ENCODE results near the gene LEKR1.

LEKR1 gene

DNA sequence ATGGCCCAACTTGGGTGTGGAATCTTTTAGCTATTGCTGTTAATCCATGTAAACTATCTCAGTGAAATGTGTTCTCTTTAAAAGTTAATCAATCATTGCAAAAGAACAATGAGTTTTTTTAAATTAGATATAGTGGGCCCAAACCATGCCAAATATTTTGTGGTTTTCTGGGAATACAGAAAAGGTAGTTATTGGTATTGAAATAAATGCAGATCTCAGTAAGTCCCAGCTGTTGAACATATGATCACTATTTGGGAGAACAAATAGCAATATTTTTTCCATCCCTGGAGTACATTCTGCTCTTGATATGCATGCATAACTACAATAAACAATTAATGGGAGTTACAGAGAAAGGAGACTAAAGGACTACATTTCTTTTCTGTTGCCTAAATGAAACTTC, 36.0 kb upstream of the LEKR1 start:
- Histone ChIP-seq H2AFZ (ENCODE audit: insufficient read depth, low read length, poor library complexity) (no peak overlapping the region), H3K27ac (ENCODE audit: low read depth, low read length) (no peak overlapping the region), H3K9ac (ENCODE audit: low read length) (no peak overlapping the region), H4K8ac (ENCODE audit: low read depth, low read length) (no peak overlapping the region), H3K4me2 (ENCODE audit: low read length) (no peak overlapping the region), H3K27me3 (ENCODE audit: insufficient read depth, low read length) (no peaks in the 10 kb centered on the region), H3K4ac (ENCODE audit: low read depth, low read length) (no peak overlapping the region), H2BK120ac (ENCODE audit: insufficient read depth, low read length, poor library complexity) (no peak overlapping the region), H3K4me3 (ENCODE audit: low read depth, low read length) (no peak overlapping the region), H2BK5ac (ENCODE audit: low read depth, low read length, poor library complexity) (no peak overlapping the region), H3K79me2 (ENCODE audit: control insufficient read depth, insufficient read depth, low read length, poor library complexity) (no peaks in the 10 kb centered on the region), H2AK5ac (ENCODE audit: low read length) (no peak overlapping the region), H2BK12ac (ENCODE audit: low read length) (no peak overlapping the region), H4K12ac (ENCODE audit: low read depth, low read length) (no peak overlapping the region), H3K79me1 (ENCODE audit: low read length) (peaks cover 12% of the 10 kb centered on the region), H3K14ac (ENCODE audit: low read length) (no peak overlapping the region), H4K91ac (ENCODE audit: low read depth, low read length) (no peak overlapping the region), H3K4me1 (ENCODE audit: control insufficient read depth in 1 of 2, insufficient read depth in 2 of 2, low read length in 2 of 2) (peaks cover 2 to 8% of the 10 kb centered on the region in 2 experiments), H3K9me3 (ENCODE audit: insufficient read depth, low read depth, low read length) (no peaks in the 10 kb centered on the region), H3K36me3 (ENCODE audit: control insufficient read depth in 1 of 2, insufficient read depth in 2 of 2, low read length in 2 of 2) (no peaks in the 10 kb centered on the region), H3K18ac (ENCODE audit: low read length) (no peak overlapping the region), H3K23ac (ENCODE audit: low read length) (no peak overlapping the region)
- no peak for DNase-seq

DNA sequence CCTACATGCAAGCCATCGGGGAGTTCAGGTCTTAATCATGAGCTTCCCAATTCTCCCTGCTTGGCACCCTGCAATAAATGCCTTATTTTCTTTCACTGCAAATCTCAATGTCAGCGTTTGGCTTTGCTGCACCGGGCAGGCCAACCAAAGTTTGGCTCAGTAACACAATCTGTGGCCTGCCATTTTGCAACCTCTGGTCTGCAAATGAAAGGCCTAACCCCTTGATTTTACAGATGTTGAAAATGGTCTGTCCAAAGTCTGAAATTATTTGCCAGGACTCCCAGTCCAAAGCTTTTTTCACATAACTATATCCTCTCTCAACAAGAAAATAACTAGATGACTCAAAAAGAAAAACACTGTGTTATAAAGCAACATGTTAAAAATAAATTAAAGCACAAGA, 34.0 kb upstream of the LEKR1 start:
- Histone ChIP-seq H4K8ac (ENCODE audit: low read depth, low read length) (peak overlapping the region; percentile 74), H3K14ac (ENCODE audit: low read length) (no peak overlapping the region), H3K36me3 (ENCODE audit: control insufficient read depth in 1 of 2, insufficient read depth in 2 of 2, low read length in 2 of 2) (no peaks in the 10 kb centered on the region), H3K4ac (ENCODE audit: low read depth, low read length) (no peak overlapping the region), H3K4me3 (ENCODE audit: low read depth, low read length) (no peak overlapping the region), H3K9ac (ENCODE audit: low read length) (no peak overlapping the region), H3K27me3 (ENCODE audit: insufficient read depth, low read length) (no peaks in the 10 kb centered on the region), H2AFZ (ENCODE audit: insufficient read depth, low read length, poor library complexity) (no peak overlapping the region), H2BK120ac (ENCODE audit: insufficient read depth, low read length, poor library complexity) (peak overlapping the region; percentile 26), H3K27ac (ENCODE audit: low read depth, low read length) (peak overlapping the region; percentile 36), H2AK5ac (ENCODE audit: low read length) (no peak overlapping the region), H3K9me3 (ENCODE audit: insufficient read depth, low read depth, low read length) (no peaks in the 10 kb centered on the region), H2BK12ac (ENCODE audit: low read length) (peak overlapping the region; percentile 33), H4K12ac (ENCODE audit: low read depth, low read length) (no peak overlapping the region), H3K4me1 (ENCODE audit: control insufficient read depth in 1 of 2, insufficient read depth in 2 of 2, low read length in 2 of 2) (peaks cover 2 to 8% of the 10 kb centered on the region in 2 experiments), H3K4me2 (ENCODE audit: low read length) (no peak overlapping the region), H3K23ac (ENCODE audit: low read length) (no peak overlapping the region), H3K79me2 (ENCODE audit: control insufficient read depth, insufficient read depth, low read length, poor library complexity) (no peaks in the 10 kb centered on the region), H4K91ac (ENCODE audit: low read depth, low read length) (peak overlapping the region; percentile 45), H2BK5ac (ENCODE audit: low read depth, low read length, poor library complexity) (peak overlapping the region; percentile 89), H3K79me1 (ENCODE audit: low read length) (peaks cover 9% of the 10 kb centered on the region), H3K18ac (ENCODE audit: low read length) (no peak overlapping the region)
- DNase-seq: no peak
- no CpG with 5 or more reads among the region's 3 CpGs for WGBS (ENCODE audit: extremely low coverage, insufficient coverage, insufficient read length)

DNA sequence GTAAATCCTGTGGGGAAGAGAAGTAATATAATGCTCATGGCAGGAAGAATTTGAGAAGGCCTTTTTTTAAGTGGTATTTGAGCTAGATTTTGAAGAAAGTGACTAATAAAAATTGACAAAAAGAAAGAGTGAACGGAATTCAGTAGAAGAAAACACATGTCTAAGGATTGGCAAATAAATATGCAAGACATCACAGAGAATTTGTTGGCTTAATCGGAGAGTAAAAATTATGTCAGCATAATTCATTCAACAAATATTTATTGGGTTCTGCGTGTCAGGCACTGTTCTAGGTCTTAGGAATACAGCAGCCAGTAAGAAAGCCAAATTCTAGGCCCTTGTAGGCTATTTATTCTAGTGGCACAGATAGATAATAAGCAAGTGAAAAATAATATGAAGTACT, 33.6 kb upstream of the LEKR1 start:
- DNase-seq: no peak
- Histone ChIP-seq H3K27me3 (ENCODE audit: insufficient read depth, low read length) (no peaks in the 10 kb centered on the region), H3K14ac (ENCODE audit: low read length) (no peak overlapping the region), H3K79me2 (ENCODE audit: control insufficient read depth, insufficient read depth, low read length, poor library complexity) (no peaks in the 10 kb centered on the region), H4K91ac (ENCODE audit: low read depth, low read length) (no peak overlapping the region), H3K36me3 (ENCODE audit: control insufficient read depth in 1 of 2, insufficient read depth in 2 of 2, low read length in 2 of 2) (no peaks in the 10 kb centered on the region), H2BK5ac (ENCODE audit: low read depth, low read length, poor library complexity) (no peak overlapping the region), H3K4ac (ENCODE audit: low read depth, low read length) (no peak overlapping the region), H2BK120ac (ENCODE audit: insufficient read depth, low read length, poor library complexity) (no peak overlapping the region), H2AK5ac (ENCODE audit: low read length) (no peak overlapping the region), H2AFZ (ENCODE audit: insufficient read depth, low read length, poor library complexity) (no peak overlapping the region), H3K9ac (ENCODE audit: low read length) (no peak overlapping the region), H3K4me2 (ENCODE audit: low read length) (no peak overlapping the region), H2BK12ac (ENCODE audit: low read length) (no peak overlapping the region), H3K23ac (ENCODE audit: low read length) (no peak overlapping the region), H3K9me3 (ENCODE audit: insufficient read depth, low read depth, low read length) (no peaks in the 10 kb centered on the region), H3K79me1 (ENCODE audit: low read length) (peaks cover 9% of the 10 kb centered on the region), H3K27ac (ENCODE audit: low read depth, low read length) (no peak overlapping the region), H3K4me3 (ENCODE audit: low read depth, low read length) (no peak overlapping the region), H3K18ac (ENCODE audit: low read length) (no peak overlapping the region), H4K12ac (ENCODE audit: low read depth, low read length) (no peak overlapping the region), H3K4me1 (ENCODE audit: control insufficient read depth in 1 of 2, insufficient read depth in 2 of 2, low read length in 2 of 2) (peaks cover 2 to 8% of the 10 kb centered on the region in 2 experiments), H4K8ac (ENCODE audit: low read depth, low read length) (no peak overlapping the region)
- no CpG with 5 or more reads among the region's 3 CpGs for WGBS (ENCODE audit: extremely low coverage, insufficient coverage, insufficient read length)

DNA sequence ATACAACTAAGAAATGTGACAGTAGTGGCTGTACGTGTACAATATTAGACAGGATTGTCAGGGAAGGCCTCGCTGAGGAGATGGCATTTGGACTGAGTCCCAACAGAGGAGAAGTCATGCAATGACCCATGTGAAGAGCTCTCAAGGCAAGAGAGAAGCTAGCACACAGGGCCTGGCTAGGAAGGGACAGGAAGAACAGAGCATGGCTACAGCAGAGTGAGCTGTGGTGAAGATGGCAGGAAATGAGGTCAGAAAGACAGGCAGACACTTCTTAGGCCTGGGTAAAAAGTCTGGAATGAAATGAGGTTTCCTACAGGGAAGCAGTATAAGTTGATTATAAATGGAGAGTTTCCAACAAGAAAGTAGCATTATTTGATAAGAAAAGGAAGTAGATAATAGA, 33.2 kb upstream of the LEKR1 start:
- H3K79me2 ChIP-seq (ENCODE audit: control insufficient read depth, insufficient read depth, low read length, poor library complexity): no peaks in the 10 kb centered on the region
- H2BK12ac ChIP-seq (ENCODE audit: low read length): peak overlapping the region; percentile 39
- H3K4ac ChIP-seq (ENCODE audit: low read depth, low read length): no peak overlapping the region
- H3K23ac ChIP-seq (ENCODE audit: low read length): no peak overlapping the region
- H3K27me3 ChIP-seq (ENCODE audit: insufficient read depth, low read length): no peaks in the 10 kb centered on the region
- H3K18ac ChIP-seq (ENCODE audit: low read length): peak overlapping the region; percentile 10
- peak overlapping the region; percentile 11 for H3K14ac ChIP-seq (ENCODE audit: low read length)
- WGBS (ENCODE audit: extremely low coverage, insufficient coverage, insufficient read length): no CpG with 5 or more reads among the region's 2 CpGs
- H4K12ac ChIP-seq (ENCODE audit: low read depth, low read length): no peak overlapping the region
- H2BK120ac ChIP-seq (ENCODE audit: insufficient read depth, low read length, poor library complexity): no peak overlapping the region
- H3K9me3 ChIP-seq (ENCODE audit: insufficient read depth, low read depth, low read length): no peaks in the 10 kb centered on the region
- no peak overlapping the region for H3K4me3 ChIP-seq (ENCODE audit: low read depth, low read length)
- H3K79me1 ChIP-seq (ENCODE audit: low read length): peaks cover 9% of the 10 kb centered on the region
- H3K27ac ChIP-seq (ENCODE audit: low read depth, low read length): no peak overlapping the region
- H3K36me3 ChIP-seq (ENCODE audit: control insufficient read depth in 1 of 2, insufficient read depth in 2 of 2, low read length in 2 of 2): no peaks in the 10 kb centered on the region
- H2AK5ac ChIP-seq (ENCODE audit: low read length): no peak overlapping the region
- H2AFZ ChIP-seq (ENCODE audit: insufficient read depth, low read length, poor library complexity): no peak overlapping the region
- H3K9ac ChIP-seq (ENCODE audit: low read length): no peak overlapping the region
- peaks cover 2 to 6% of the 10 kb centered on the region in 2 experiments for H3K4me1 ChIP-seq (ENCODE audit: control insufficient read depth in 1 of 2, insufficient read depth in 2 of 2, low read length in 2 of 2)
- no peak overlapping the region for H3K4me2 ChIP-seq (ENCODE audit: low read length)
- H2BK5ac ChIP-seq (ENCODE audit: low read depth, low read length, poor library complexity): no peak overlapping the region
- peak overlapping the region; percentile 25 for H4K91ac ChIP-seq (ENCODE audit: low read depth, low read length)
- no peak for DNase-seq
- no peak overlapping the region for H4K8ac ChIP-seq (ENCODE audit: low read depth, low read length)

All from trophoblast cell (in vitro differentiated cells and primary cell).